Peyer's patch (tissue), 4 donors: ENCODE data around the gene BCKDHB.

Experiments used
- POLR2A ChIP-seq, 2 donors: fragments of 450-650 bp; IDR thresholded peaks; one replicate each; pipeline ENCODE4 v1.5.1; 2017; ENCODE audit warnings: antibody characterized with exemption in 2 of 2, mild to moderate bottlenecking in 2 of 2, moderate library complexity in 2 of 2
- TF ChIP-seq, protein P1 (sequence below), 6 experiments: fragments of 450-650 bp in 4 of 6; fragments of 200-600 bp in 2 of 6; sonication (generic) in 1 of 6; IDR thresholded peaks; one replicate each; pipeline ENCODE4 v1.5.1; 2017 to 2019; ENCODE audit warnings: antibody characterized with exemption in 6 of 6, mild to moderate bottlenecking in 3 of 6, moderate library complexity in 1 of 6

DNA sequence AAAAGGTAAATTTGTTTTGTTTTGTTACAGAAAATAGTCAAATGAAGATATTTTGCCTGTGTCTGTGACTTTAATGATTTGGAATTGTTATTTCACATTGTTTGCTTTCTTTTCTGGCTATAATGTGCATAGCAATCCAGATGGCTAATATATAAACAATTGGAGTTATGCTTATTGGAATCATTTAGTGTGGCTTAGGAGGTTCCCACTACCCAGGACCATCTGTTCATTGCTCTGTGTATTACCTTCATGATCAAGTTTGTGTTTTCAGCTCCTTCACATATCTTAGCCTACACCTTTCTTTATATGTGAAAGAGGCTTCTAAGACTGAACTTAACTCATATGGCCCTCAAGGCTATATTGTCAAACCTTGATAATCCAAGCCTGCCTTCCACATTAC lies 232.9 kb downstream of the BCKDHB start:
- no peak for TF ChIP-seq POLR2A (IDR thresholded peaks at IDR 0.05)
- TF ChIP-seq, protein P1, sequence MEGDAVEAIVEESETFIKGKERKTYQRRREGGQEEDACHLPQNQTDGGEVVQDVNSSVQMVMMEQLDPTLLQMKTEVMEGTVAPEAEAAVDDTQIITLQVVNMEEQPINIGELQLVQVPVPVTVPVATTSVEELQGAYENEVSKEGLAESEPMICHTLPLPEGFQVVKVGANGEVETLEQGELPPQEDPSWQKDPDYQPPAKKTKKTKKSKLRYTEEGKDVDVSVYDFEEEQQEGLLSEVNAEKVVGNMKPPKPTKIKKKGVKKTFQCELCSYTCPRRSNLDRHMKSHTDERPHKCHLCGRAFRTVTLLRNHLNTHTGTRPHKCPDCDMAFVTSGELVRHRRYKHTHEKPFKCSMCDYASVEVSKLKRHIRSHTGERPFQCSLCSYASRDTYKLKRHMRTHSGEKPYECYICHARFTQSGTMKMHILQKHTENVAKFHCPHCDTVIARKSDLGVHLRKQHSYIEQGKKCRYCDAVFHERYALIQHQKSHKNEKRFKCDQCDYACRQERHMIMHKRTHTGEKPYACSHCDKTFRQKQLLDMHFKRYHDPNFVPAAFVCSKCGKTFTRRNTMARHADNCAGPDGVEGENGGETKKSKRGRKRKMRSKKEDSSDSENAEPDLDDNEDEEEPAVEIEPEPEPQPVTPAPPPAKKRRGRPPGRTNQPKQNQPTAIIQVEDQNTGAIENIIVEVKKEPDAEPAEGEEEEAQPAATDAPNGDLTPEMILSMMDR (IDR thresholded peaks at IDR 0.05) = no peak
